Heart right ventricle (tissue), 16 donors: Measurements from ENCODE around the gene DISC1. TPM values are rescaled to one million over a fixed set of nuclear protein-coding genes. Genes with fewer than 3 reads are reported as not detected.

Source experiments
- ATAC-seq, 8 donors: fragments of 200-7000 bp; cut with Tn5 transposase; one replicate each; pipeline ENCODE4 v1.9.1; 2020; ENCODE audit warnings: mild to moderate bottlenecking in 8 of 8, moderate library complexity in 8 of 8, moderate number of reproducible peaks in 1 of 8
- DNase-seq, 2 donors: peaks; one replicate each; pipeline ENCODE4 v3.0.0-alpha.2; 2020
- H3K27ac ChIP-seq, 10 donors: fragments of 200-600 bp; sonication (generic) in 2 of 10; one replicate each; pipeline versions ENCODE4 v1.5.0 to v1.8.0; 2020 to 2022; ENCODE audit warnings: mild to moderate bottlenecking in 3 of 10
- H3K27me3 ChIP-seq, 7 donors: fragments of 200-600 bp; one replicate each; pipeline ENCODE4 v1.8.0; 2021 to 2022; ENCODE audit warnings: mild to moderate bottlenecking in 2 of 7
- H3K36me3 ChIP-seq, 9 donors: fragments of 200-600 bp; sonication (generic) in 1 of 9; one replicate each; pipeline versions ENCODE4 v1.5.0 to v1.8.0; 2020 to 2022; ENCODE audit warnings: mild to moderate bottlenecking in 2 of 9
- H3K4me1 ChIP-seq, 9 donors: fragments of 200-600 bp; sonication (generic) in 1 of 9; one replicate each; pipeline versions ENCODE4 v1.5.0 to v1.8.0; 2020 to 2022; ENCODE audit warnings: mild to moderate bottlenecking in 4 of 9
- H3K4me3 ChIP-seq, 10 donors: fragments of 200-600 bp; sonication (generic) in 2 of 10; one replicate each; pipeline versions ENCODE4 v1.5.0 to v1.8.0; 2020 to 2022; ENCODE audit warnings: mild to moderate bottlenecking in 7 of 10, moderate library complexity in 2 of 10
- H3K9me3 ChIP-seq, 11 donors: fragments of 200-600 bp in 10 of 11; sonication (generic) in 2 of 11; one replicate each; pipeline versions ENCODE4 v1.5.0 to v1.8.0; 2013 to 2022; ENCODE audit warnings: mild to moderate bottlenecking in 2 of 11, control low read depth in 1 of 11, moderate library complexity in 1 of 11
- CTCF ChIP-seq, 9 donors: fragments of 200-600 bp; sonication (generic) in 2 of 9; IDR thresholded peaks; one replicate each; pipeline versions ENCODE4 v1.5.0 to v1.8.0; 2021 to 2022; ENCODE audit warnings: antibody characterized with exemption in 9 of 9, mild to moderate bottlenecking in 5 of 9, moderate library complexity in 1 of 9
- WGBS, 2 donors: extraction: QIAGEN DNeasy Blood & Tissue Kit; methylation state at CpG; one replicate each; pipeline ENCODE4 v1.1.7; 2013; ENCODE audit warnings: inconsistent platforms in 1 of 2; 5-methylcytosine and 5-hydroxymethylcytosine counted together
- intact Hi-C, 10 donors: fragments of 100-400 bp; cut with DNase I; formaldehyde crosslinking; loops; one replicate each; pipeline versions ENCODE4 v1.11.1 to v1.14.2; 2022
- polyA plus RNA-seq, 2 donors: library from polyadenylated mRNA; stranded (reverse); fragments of 200-250 nt; gene quantifications; one replicate each; pipeline ENCODE4 v1.2.3, GENCODE V29; 2013
- total RNA-seq, 10 donors: library from RNA; stranded (reverse); fragmentation: NEBNext Ultra II Directional in 3 of 10; extraction: Animal tissue kit (Norgen Biotek cat#: 25700) in 3 of 10; gene quantifications; one replicate each; pipeline versions ENCODE4 v1.2.1 to v1.2.4, GENCODE V29; 2021 to 2023
- donor health status: Arrhythmogenic right ventricular cardiomyopathy.
- donor health status: ischemic (EF 13 %, LVEDD 7.1; RV severe dilation, severe dysfunction).
- donor health status: healthy with polysubstance abuse.
- donor health status: DM: no; HTN: yes; CAD: no.
- donor health status: DM: no; HTN: no; CAD: no.
- donor health status: ischemic (EF 25% LVEDD 6.9; RV normal size, moderate dysfunction).
- donor health status: ischemic (EF 25% LVEDD 5.7; RV mildly dilated, moderate dysfunction).
- donor health status: healthy.
- donor health status: DM: yes; HTN: yes; CAD: no.
- donor health status: Ischemic cardiomyopathy.
- donor health status: ischemic (EF 35%, LVEDD 5.7; RV mildly dilated, moderate dysfunction).
- donor health status: nonischemic (EF 11% LVEDD 7.7; RV severe dilation, severe dysfunction).
- donor health status: DM: yes; HTN: yes; CAD: no.
- donor health status: PGD.
- donor health status: ischemic (EF 29% LVEDD 5.4; RV normal size, mild dysfunction).
- donor health status: nonischemic (EF 23%, LVEDD 6.1; RV moderate dilation, normal function).

The DISC1 gene
- total and polyA plus RNA-seq, 12 donors, result 1.4 to 6.4 (median 4.0) TPM

- Histone ChIP-seq H3K4me3 (no peak overlapping the region), H3K4me1 (peaks cover 10 to 47% (median 37%) of the 10 kb centered on the region in 9 donors), H3K36me3 (no peaks in the 10 kb centered on the region), H3K27ac (no peak overlapping the region), H3K9me3 (no peaks in the 10 kb centered on the region), H3K27me3 (no peaks in the 10 kb centered on the region)
- ATAC-seq (peak in 1 of 8 donors; percentile 48), DNase-seq (no peak)
- no peak for TF ChIP-seq CTCF (IDR thresholded peaks at IDR 0.05)
- WGBS, 2 donors, result 38 to 39% methylated on average over 2 of the region's 2 CpGs
- intact Hi-C loops, result loop anchor here in 9 of 10 donors (2.0 to 10.0 kb wide), 13 partner anchors 59 to 1375 kb away; partner anchors contain the start of gene SIPA1L2 (in 2 of the 9)
Measured at GRCh38 chr1:231867607-231868006, 241.0 kb downstream of the DISC1 start.

DNA sequence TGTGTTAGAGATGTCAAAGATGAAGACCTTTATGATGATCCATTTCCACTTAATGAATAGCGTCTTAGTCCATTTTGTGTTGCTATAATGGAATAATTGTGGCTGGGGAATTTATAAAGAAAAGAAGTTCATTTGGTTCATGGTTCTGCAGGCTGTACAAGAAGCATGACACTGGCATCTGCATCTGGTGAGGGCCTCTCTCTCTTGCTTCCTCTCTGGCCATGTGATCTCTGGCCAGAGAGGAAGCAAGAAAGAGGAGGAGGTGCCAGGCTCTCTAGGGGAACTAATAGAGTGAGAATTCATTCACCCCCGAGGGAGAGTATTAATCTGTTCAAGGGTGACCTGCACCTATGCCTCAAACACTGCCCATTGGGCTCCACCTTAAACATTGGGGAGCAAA lies 242.8 kb downstream of the DISC1 start:
- no peak for TF ChIP-seq CTCF (IDR thresholded peaks at IDR 0.05)
- intact Hi-C loops, result loop anchor here in 9 of 10 donors (5.0 to 10.0 kb wide), 12 partner anchors 58 to 1373 kb away; partner anchors contain the start of gene SIPA1L2 (in 2 of the 9)
- DNase-seq (no peak), ATAC-seq (peak in 3 of 8 donors; percentile 32 to 53 (median 43))
- 83 to 85% methylated on average over 2 of the region's 2 CpGs for WGBS, 2 donors
- Histone ChIP-seq H3K27me3 (no peaks in the 10 kb centered on the region), H3K36me3 (no peaks in the 10 kb centered on the region), H3K4me1 (peaks cover 8 to 47% (median 33%) of the 10 kb centered on the region in 9 donors), H3K4me3 (no peak overlapping the region), H3K27ac (no peak overlapping the region), H3K9me3 (no peaks in the 10 kb centered on the region)

DNA sequence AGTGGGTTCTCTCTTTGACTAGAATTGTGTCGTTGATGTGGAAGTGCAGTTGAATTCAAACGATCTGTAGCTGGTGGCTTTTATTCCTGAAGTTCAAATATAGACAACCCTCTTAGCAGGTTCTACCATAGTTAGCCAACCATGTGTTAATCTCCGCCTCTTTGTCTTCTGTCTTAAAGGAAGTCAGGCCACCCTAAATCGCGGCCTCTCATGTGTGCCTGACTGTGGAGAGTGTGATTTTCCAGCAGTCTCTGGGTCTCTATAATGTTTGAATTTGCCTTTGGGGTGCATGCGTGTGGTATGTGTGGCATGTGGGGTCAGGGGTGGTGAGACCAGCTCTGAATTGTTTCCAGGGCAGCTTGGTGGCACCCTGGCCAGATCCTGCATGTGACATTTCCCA lies 244.9 kb downstream of the DISC1 start:
- H3K4me1 ChIP-seq, result peaks cover 8 to 30% (median 17%) of the 10 kb centered on the region in 9 donors
- no peak for TF ChIP-seq CTCF (IDR thresholded peaks at IDR 0.05)
- 94 to 96% methylated on average over 6 of the region's 6 CpGs for WGBS, 2 donors
- peaks cover 0 to 7% (median 0%) of the 10 kb centered on the region in 9 donors for H3K36me3 ChIP-seq
- H3K4me3 ChIP-seq, result no peak overlapping the region
- intact Hi-C loops, result loop anchor here in 2 of 10 donors (10.0 kb wide), 2 partner anchors 143 to 323 kb away; no protein-coding TSS in a partner anchor
- H3K27ac ChIP-seq, result no peak overlapping the region
- H3K9me3 ChIP-seq, result peaks cover 0 to 13% (median 0%) of the 10 kb centered on the region in 11 donors
- no peaks in the 10 kb centered on the region for H3K27me3 ChIP-seq
- ATAC-seq (no peak), DNase-seq (no peak)

DNA sequence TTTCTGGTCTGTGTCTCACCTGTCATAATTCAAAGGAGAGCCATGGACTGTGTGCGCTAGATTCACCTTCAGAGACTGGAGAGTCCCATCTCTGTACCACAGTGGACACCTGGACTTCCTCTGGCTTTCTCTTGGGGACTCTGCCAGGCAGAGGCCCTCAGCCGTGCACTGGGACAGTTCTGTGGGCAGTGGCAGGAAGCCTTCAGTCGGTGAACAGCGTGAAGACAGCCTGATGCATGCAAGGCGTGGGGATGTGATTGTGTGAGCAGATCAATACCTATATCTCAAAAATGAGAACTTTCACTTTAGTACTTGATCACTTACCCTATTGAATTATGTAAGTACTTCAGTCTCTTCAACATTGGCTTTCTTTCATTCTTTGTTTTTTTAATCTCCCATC lies 245.3 kb downstream of the DISC1 start:
- DNase-seq, result no peak
- intact Hi-C loops, result loop anchor here in 2 of 10 donors (10.0 kb wide), 2 partner anchors 143 to 323 kb away; no protein-coding TSS in a partner anchor
- no peak for ATAC-seq

More for the DNA sequence above, 245.3 kb downstream of the DISC1 start:
- Histone ChIP-seq H3K4me3 (no peak overlapping the region), H3K36me3 (peaks cover 0 to 7% (median 0%) of the 10 kb centered on the region in 9 donors), H3K27ac (no peak overlapping the region), H3K4me1 (peaks cover 7 to 26% (median 13%) of the 10 kb centered on the region in 9 donors), H3K9me3 (peaks cover 0 to 17% (median 0%) of the 10 kb centered on the region in 11 donors), H3K27me3 (no peaks in the 10 kb centered on the region)
- 54 to 84% methylated on average over 5 of the region's 5 CpGs for WGBS, 2 donors
- no peak for TF ChIP-seq CTCF (IDR thresholded peaks at IDR 0.05)
